Gastrocnemius medialis (tissue), 4 donors: Measurements from ENCODE around the gene TNFAIP8L1.

Experiments
- CTCF ChIP-seq, 5 experiments: fragments of 450-650 bp in 3 of 5; fragments of 200-600 bp in 2 of 5; sonication (generic) in 2 of 5; IDR thresholded peaks in 4 of 5; conservative IDR thresholded peaks in 1 of 5; 1 replicate in 4 of 5; 2 replicates in 1 of 5; pipeline ENCODE4 v1.5.1; 2016 to 2019; ENCODE audit warnings: antibody characterized with exemption in 5 of 5, mild to moderate bottlenecking in 3 of 5, moderate library complexity in 3 of 5
- POLR2A ChIP-seq, 2 donors: fragments of 450-650 bp; IDR thresholded peaks; one replicate each; pipeline ENCODE4 v1.6.1; 2017; ENCODE audit warnings: antibody characterized with exemption in 2 of 2, mild to moderate bottlenecking in 2 of 2, moderate library complexity in 2 of 2

- TF ChIP-seq CTCF (IDR thresholded peaks at IDR 0.05 in 4 of 5, conservative IDR thresholded peaks at IDR 0.05 in 1 of 5) (no peak), POLR2A (IDR thresholded peaks at IDR 0.05) (peak in 1 of 2 donors; percentile 30)
Measured at GRCh38 chr19:4639531-4640246, 373 bp downstream of the TNFAIP8L1 start.
